Myocyte (in vitro differentiated cells): Measurements from ENCODE around the gene KMT2B. TPM values are rescaled to one million over a fixed set of nuclear protein-coding genes. Genes with fewer than 3 reads are reported as not detected.
"Not testable (repeated sequence)": the region's sequence is repeated elsewhere in the genome, so short reads cannot be mapped to it uniquely, and the experiment has no call there.

Experiments
- DNase-seq: peaks from one replicate; pipeline ENCODE4 v3.0.0-alpha.2; 2012; ENCODE audit warnings: low read depth
- total RNA-seq: library from RNA; depleted of rRNA; stranded (reverse); fragments of >200 nt; gene quantifications from 2 replicates; pipeline ENCODE4 v1.2.3, GENCODE V29; 2014

KMT2B gene
- total RNA-seq, 1 donor from 2014 or later: 11.1 TPM

DNA sequence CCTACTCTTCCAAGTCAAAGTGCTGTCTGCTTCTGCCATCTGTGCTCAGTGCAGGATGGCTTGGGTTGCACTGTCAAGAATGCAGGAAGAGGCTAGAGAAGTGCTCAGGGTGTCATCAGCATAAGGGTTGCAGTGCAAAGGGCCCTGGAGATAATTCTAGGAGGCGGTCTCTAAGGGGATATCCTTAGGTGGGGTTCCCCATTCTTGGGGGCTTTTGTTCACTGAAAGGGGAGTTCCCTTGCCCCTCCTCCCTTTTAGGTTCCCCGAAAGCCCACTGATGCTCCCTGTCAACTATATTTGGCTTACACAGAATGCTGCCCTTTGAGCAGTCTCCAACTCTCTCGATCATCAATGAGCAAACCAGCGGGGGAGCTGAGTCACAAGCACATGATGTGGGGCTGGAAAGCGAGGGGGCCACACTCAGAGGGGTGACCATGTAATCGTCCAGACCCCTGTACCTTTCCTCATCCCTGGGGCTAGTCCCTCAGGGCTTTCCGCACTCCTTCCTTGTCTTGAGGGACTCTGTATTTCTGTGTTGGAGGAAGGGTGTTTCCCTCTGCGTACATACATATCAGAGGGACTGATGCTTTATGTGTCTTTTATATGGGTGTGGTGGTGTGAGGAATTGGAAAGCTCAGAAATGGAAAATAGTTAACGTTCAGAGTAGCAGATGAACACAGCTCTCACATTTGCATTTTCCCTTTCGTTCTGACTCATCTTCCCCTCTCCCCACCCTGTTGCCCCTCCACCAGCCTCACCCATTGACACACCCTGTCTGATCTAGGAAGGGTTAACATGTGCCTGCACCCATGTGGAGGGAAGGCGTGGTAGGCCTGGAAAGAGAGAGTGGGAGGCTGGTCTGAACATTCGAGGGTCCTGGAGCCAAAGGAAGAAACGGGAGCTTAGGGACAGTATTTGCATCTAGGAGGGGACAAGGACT lies 6.7 kb upstream of the KMT2B start:
- DNase-seq: no peak

DNA sequence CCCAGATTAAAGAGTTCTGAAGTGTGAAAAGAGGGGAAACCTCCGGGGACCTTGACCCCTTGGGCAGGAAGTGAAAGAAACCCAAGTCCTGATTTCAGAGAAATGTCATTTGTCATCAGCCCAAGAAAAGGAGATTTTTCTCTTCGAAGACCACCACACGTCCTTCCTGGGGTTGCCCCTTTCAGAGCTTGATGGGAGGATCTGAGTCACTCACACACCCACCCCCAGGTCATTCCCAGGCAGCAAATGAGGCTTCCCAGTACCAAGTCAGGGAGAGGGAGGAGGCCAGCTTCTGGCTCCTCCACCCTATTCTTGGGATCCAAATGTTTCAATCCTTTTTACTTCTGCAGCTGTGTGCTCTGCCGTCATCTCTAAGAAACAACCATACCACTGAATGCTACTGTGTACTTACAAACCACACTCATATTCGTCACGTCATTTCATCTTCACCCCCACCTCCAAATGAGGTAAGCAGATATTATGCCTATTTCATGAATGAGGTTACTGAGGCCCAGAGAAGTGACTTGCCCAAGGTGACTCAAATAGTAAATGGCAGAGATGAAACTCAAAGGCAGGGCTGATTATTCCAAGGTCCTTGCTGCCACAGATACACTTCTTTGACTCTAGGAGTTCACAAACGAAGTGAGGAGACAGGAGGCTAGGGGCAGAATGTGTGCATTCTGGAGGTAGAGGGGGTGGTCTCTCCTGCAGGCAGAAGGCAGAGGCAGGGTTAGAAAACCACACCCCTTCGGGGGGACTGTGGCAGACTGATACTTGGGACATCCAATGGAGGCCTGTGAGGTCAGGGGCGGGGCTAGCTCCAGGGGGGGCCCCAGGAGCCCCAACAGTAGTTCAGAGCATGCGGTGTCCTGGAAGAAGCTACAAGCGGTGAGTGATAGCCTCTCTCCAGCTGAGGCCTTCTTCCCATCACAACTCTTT lies 5.0 kb upstream of the KMT2B start:
- DNase-seq: no peak

GRCh38 chr19:35713506-35713850 lies 4.3 kb upstream of the KMT2B start:
- DNase-seq: no peak

DNA sequence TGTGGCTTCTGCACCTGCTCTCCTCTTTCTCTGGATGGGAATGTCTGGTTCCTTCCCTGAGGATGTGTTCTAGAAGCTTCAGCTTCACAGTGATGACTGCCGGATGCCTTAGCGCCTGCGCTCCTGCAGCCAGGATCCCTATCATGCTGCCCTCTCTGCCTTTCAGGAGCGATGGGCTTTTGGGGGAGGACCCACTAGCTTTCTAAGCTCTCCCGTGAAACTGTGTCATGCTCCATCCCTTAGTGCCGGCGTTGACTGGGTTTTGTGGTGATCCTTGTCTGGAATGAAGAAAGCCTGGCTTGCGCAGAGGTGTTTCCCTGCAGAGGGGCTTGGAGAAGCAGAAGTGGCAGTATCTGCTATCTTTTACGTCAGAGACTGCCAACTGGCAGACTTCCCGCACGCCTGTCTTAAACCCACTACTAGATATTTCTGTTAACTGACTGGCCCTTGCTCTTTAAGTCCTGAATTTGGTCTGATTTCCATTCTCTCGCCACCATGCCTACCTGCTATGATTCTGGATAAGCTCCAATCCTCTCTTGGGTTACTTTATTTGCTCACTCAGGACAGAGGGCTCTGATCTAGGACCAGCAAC lies 3.8 kb upstream of the KMT2B start:
- DNase-seq: no peak

GRCh38 chr19:35714601-35715354 lies 3.0 kb upstream of the KMT2B start:
- no peak for DNase-seq

DNA sequence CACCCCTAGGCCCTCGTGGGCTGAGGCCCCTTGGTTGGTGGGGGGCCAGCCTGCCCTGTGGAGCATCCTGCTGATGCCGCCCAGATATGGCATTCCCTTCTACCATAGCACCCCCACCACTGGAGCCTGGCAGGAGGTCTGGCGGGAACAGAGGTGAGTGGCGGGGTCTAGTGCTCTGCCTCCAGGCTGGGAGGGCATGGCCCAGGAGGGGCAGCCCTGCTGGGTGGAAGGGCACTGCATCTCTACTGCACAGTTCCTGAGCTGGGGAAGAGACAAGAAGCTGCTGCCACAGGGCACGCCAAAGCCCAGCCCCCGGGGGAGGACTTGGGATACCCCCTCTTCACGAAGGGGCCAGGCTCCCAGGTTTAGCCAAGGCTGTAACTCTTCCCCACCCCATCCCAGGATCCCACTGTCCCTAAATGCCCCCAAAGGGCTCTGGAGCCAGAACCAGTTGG lies 2.4 kb upstream of the KMT2B start:
- DNase-seq: no peak

GRCh38 chr19:35715981-35716800 lies 1.6 kb upstream of the KMT2B start:
- no peak for DNase-seq

- peak; percentile 90 for DNase-seq
Measured at GRCh38 chr19:35716801-35717664, 770 bp upstream of the KMT2B start.

- DNase-seq: peak; percentile 46
Measured at GRCh38 chr19:35718345-35719041, 690 bp downstream of the KMT2B start.

DNA sequence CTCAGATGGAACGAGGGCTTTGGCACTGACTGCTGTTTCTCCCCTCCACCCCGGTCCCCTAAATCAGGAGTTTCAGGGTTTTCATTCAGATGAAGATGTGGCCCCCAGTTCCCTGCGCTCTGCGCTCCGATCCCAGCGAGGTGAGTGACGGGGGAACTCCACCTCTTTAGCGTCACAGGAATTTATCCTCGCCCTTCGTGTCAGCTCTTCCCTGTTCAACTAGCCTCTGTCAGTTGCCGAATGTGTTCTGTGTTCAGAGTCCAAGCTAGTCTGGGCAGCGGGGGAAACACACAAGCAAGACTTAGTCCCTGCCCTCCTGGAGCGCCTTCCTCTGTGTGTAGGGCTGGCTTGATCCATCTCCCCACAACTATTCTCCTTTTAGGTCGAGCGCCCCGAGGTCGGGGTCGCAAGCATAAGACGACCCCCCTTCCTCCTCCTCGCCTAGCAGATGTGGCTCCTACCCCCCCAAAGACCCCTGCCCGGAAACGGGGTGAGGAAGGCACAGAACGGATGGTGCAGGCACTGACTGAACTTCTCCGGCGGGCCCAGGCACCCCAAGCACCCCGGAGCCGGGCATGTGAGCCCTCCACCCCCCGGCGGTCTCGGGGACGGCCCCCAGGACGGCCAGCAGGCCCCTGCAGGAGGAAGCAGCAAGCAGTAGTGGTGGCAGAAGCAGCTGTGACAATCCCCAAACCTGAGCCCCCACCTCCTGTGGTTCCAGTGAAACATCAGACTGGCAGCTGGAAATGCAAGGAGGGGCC lies 1.8 kb downstream of the KMT2B start:
- no peak for DNase-seq

DNA sequence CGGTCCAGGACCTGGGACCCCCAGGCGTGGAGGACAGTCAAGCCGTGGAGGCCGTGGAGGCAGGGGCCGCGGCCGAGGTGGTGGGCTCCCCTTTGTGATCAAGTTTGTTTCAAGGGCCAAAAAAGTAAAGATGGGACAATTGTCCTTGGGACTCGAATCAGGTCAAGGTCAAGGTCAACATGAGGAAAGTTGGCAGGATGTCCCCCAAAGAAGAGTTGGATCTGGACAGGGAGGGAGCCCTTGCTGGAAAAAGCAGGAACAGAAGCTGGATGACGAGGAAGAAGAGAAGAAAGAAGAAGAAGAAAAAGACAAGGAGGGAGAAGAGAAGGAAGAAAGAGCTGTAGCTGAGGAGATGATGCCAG lies 2.3 kb downstream of the KMT2B start:
- no peak for DNase-seq

GRCh38 chr19:35720648-35721047 lies 2.8 kb downstream of the KMT2B start:
- DNase-seq: no peak

DNA sequence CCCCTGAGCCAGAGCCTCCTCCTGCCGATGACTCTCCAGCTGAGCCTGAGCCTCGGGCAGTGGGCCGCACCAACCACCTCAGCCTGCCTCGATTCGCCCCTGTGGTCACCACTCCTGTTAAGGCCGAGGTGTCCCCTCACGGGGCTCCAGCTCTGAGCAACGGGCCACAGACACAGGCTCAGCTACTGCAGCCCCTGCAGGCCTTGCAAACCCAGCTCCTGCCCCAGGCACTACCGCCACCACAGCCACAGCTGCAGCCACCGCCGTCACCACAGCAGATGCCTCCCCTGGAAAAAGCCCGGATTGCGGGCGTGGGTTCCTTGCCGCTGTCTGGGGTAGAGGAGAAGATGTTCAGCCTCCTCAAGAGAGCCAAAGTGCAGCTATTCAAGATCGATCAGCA lies 3.6 kb downstream of the KMT2B start:
- DNase-seq: no peak

GRCh38 chr19:35722461-35722860 lies 4.7 kb downstream of the KMT2B start:
- DNase-seq: no peak

- no peak for DNase-seq
Measured at GRCh38 chr19:35722897-35723296, 5.1 kb downstream of the KMT2B start.

GRCh38 chr19:35723671-35724070 lies 5.9 kb downstream of the KMT2B start:
- no peak for DNase-seq

- not testable (repeated sequence) for DNase-seq
Measured at GRCh38 chr19:35724132-35724531, 6.3 kb downstream of the KMT2B start.

- no peak for DNase-seq
Measured at GRCh38 chr19:35724560-35724959, 6.8 kb downstream of the KMT2B start.
